Right atrium auricular region (tissue), 2 donors: ENCODE results near the gene ANKRD11. TPM values are rescaled to one million over a fixed set of nuclear protein-coding genes. Genes with fewer than 3 reads are reported as not detected.

Source experiments
- DNase-seq: peaks from one replicate; pipeline ENCODE4 v3.0.0-alpha.2; 2019; ENCODE audit warnings: low spot score
- H3K27ac ChIP-seq, 2 donors: fragments of 200-600 bp; sonication (generic); 1 replicate in 1 of 2; 2 replicates in 1 of 2; pipeline ENCODE4 v1.5.1; 2016 to 2019
- H3K27me3 ChIP-seq, 2 donors: fragments of 200-600 bp; sonication (generic); one replicate each; pipeline versions ENCODE4 v1.5.1 to v1.6.0; 2017 to 2019
- H3K36me3 ChIP-seq: fragments of 200-600 bp; sonication (generic); one replicate; pipeline ENCODE4 v1.5.1; 2016
- H3K4me1 ChIP-seq, 2 donors: fragments of 200-600 bp; sonication (generic); one replicate each; pipeline versions ENCODE4 v1.5.1 to v1.6.0; 2017 to 2019
- H3K4me3 ChIP-seq, 2 donors: fragments of 200-600 bp; sonication (generic); 1 replicate in 1 of 2; 2 replicates in 1 of 2; pipeline ENCODE4 v1.5.1; 2017 to 2019; ENCODE audit warnings: mild to moderate bottlenecking in 1 of 2, moderate library complexity in 1 of 2
- H3K9me3 ChIP-seq, 2 donors: fragments of 200-600 bp; sonication (generic); one replicate each; pipeline ENCODE4 v1.5.1; 2019
- CTCF ChIP-seq, 2 donors: fragments of 200-600 bp; sonication (generic); IDR thresholded peaks; one replicate each; pipeline ENCODE4 v1.5.1; 2019; ENCODE audit warnings: antibody characterized with exemption in 2 of 2
- total RNA-seq, 2 donors: library from RNA; depleted of rRNA; stranded (reverse); fragments of >200 nt; gene quantifications; one replicate each; pipeline ENCODE4 v1.1.0, GENCODE V29; 2016

Gene ANKRD11
- total RNA-seq, 2 donors from 2014 or later: 55.2 to 68.1 TPM

GRCh38 chr16:89442990-89443726 is 47.2 kb downstream of the ANKRD11 start:
- no peak for TF ChIP-seq CTCF (IDR thresholded peaks at IDR 0.05)
- Histone ChIP-seq H3K4me1 (peaks cover 0 to 94% of the 10 kb centered on the region in 2 donors), H3K27me3 (no peaks in the 10 kb centered on the region), H3K27ac (peak overlapping the region; percentile 49 to 61), H3K4me3 (no peak overlapping the region), H3K36me3 (no peaks in the 10 kb centered on the region), H3K9me3 (no peaks in the 10 kb centered on the region)
- DNase-seq: peak; percentile 65

GRCh38 chr16:89442588-89442987 is 47.8 kb downstream of the ANKRD11 start:
- Histone ChIP-seq H3K27me3 (no peaks in the 10 kb centered on the region), H3K27ac (peak overlapping the region; percentile 49 to 61), H3K4me1 (peaks cover 0 to 94% of the 10 kb centered on the region in 2 donors), H3K9me3 (no peaks in the 10 kb centered on the region), H3K4me3 (no peak overlapping the region), H3K36me3 (no peaks in the 10 kb centered on the region)
- TF ChIP-seq CTCF (IDR thresholded peaks at IDR 0.05): no peak
- no peak for DNase-seq

- Histone ChIP-seq H3K27me3 (no peaks in the 10 kb centered on the region), H3K4me1 (peaks cover 0 to 79% of the 10 kb centered on the region in 2 donors), H3K36me3 (no peaks in the 10 kb centered on the region), H3K4me3 (no peak overlapping the region), H3K9me3 (no peaks in the 10 kb centered on the region), H3K27ac (no peak overlapping the region)
- DNase-seq: no peak
- TF ChIP-seq CTCF (IDR thresholded peaks at IDR 0.05): no peak
Observed at GRCh38 chr16:89439659-89440058, 50.7 kb downstream of the ANKRD11 start.

GRCh38 chr16:89437991-89438390 is 52.4 kb downstream of the ANKRD11 start:
- Histone ChIP-seq H3K4me1 (peaks cover 0 to 79% of the 10 kb centered on the region in 2 donors), H3K27ac (no peak overlapping the region), H3K4me3 (no peak overlapping the region), H3K27me3 (no peaks in the 10 kb centered on the region), H3K36me3 (no peaks in the 10 kb centered on the region), H3K9me3 (no peaks in the 10 kb centered on the region)
- no peak for TF ChIP-seq CTCF (IDR thresholded peaks at IDR 0.05)
- DNase-seq: no peak

- H3K27ac ChIP-seq: no peak overlapping the region
- DNase-seq: no peak
- peaks cover 0 to 79% of the 10 kb centered on the region in 2 donors for H3K4me1 ChIP-seq
- H3K4me3 ChIP-seq: no peak overlapping the region
- H3K27me3 ChIP-seq: no peaks in the 10 kb centered on the region
- no peak for TF ChIP-seq CTCF (IDR thresholded peaks at IDR 0.05)
- H3K36me3 ChIP-seq: no peaks in the 10 kb centered on the region
- H3K9me3 ChIP-seq: no peaks in the 10 kb centered on the region
Observed at GRCh38 chr16:89437251-89437987, 52.9 kb downstream of the ANKRD11 start.
